GM12878 (cell line): ENCODE measurements around the gene ANO7. TPM values are rescaled to one million over a fixed set of nuclear protein-coding genes. Genes with fewer than 3 reads are reported as not detected.

Experiments used
- BACH1 ChIP-seq: fragments of 450-650 bp; IDR thresholded peaks from 2 replicates; pipeline ENCODE4 v1.6.1; 2017; ENCODE audit warnings: mild to moderate bottlenecking, borderline replicate concordance
- CBFB ChIP-seq: IDR thresholded peaks from 2 replicates; pipeline ENCODE4 v1.6.1; 2016; ENCODE audit warnings: antibody characterized with exemption, low read depth
- CHD1 ChIP-seq: IDR thresholded peaks from 2 replicates; pipeline ENCODE4 v1.6.1; 2012; ENCODE audit warnings: low read depth, low read length, improper control_type of control experiment
- CHD2 ChIP-seq: IDR thresholded peaks from 2 replicates; pipeline ENCODE4 v1.6.1; 2011; ENCODE audit warnings: low read depth, low read length, improper control_type of control experiment, borderline replicate concordance
- ESRRA ChIP-seq: IDR thresholded peaks from 2 replicates; pipeline ENCODE4 v1.6.1; 2012; ENCODE audit warnings: mild to moderate bottlenecking, low read length, improper control_type of control experiment
- ETV6 ChIP-seq, 2 experiments: fragments of 450-650 bp in 1 of 2; IDR thresholded peaks in 1 of 2; conservative IDR thresholded peaks in 1 of 2; 2 replicates each; pipeline ENCODE4 v1.6.1; 2014; ENCODE audit warnings: antibody characterized with exemption in 1 of 2, borderline replicate concordance in 1 of 2, low read depth in 1 of 2, mild to moderate bottlenecking in 1 of 2, moderate library complexity in 1 of 2
- FOS ChIP-seq: IDR thresholded peaks from 3 replicates; pipeline ENCODE4 v1.6.1; 2011; ENCODE audit warnings: borderline replicate concordance; ENCODE audit not compliant: insufficient read length; ENCODE audit errors: extremely low read depth
- HDAC2 ChIP-seq: fragments of 200-600 bp; sonication (generic); IDR thresholded peaks from 2 replicates; pipeline ENCODE4 v1.6.1; 2017
- KLF5 ChIP-seq: fragments of 450-650 bp; IDR thresholded peaks from 2 replicates; pipeline ENCODE4 v1.6.1; 2014; ENCODE audit warnings: mild to moderate bottlenecking; ENCODE audit not compliant: partially characterized antibody
- LARP7 ChIP-seq: fragments of 450-650 bp; IDR thresholded peaks from 2 replicates; pipeline ENCODE4 v1.6.1; 2017; ENCODE audit warnings: mild to moderate bottlenecking
- NR2C1 ChIP-seq: fragments of 450-650 bp; IDR thresholded peaks from 2 replicates; pipeline ENCODE4 v1.6.1; 2017; ENCODE audit warnings: antibody characterized with exemption, mild to moderate bottlenecking, moderate library complexity
- NR2F1 ChIP-seq: fragments of 450-650 bp; conservative IDR thresholded peaks from 2 replicates; pipeline ENCODE4 v1.6.1; 2017; ENCODE audit warnings: mild to moderate bottlenecking
- PAX5 ChIP-seq: IDR thresholded peaks from 2 replicates; pipeline ENCODE4 v1.6.1; 2011; ENCODE audit warnings: low read depth, low read length, borderline replicate concordance
- POLR2AphosphoS5 ChIP-seq: IDR thresholded peaks from 2 replicates; pipeline ENCODE4 v1.6.1; 2011; ENCODE audit warnings: mild to moderate bottlenecking, low read length, inconsistent platforms
- POU2F2 ChIP-seq: IDR thresholded peaks from 3 replicates; pipeline ENCODE4 v1.6.1; 2011; ENCODE audit warnings: low read depth, mild to moderate bottlenecking, low read length, borderline replicate concordance
- SMAD1 ChIP-seq: fragments of 450-650 bp; IDR thresholded peaks from 2 replicates; pipeline ENCODE4 v1.6.1; 2018; ENCODE audit warnings: mild to moderate bottlenecking, low read depth; ENCODE audit not compliant: partially characterized antibody
- SMC3 ChIP-seq: IDR thresholded peaks from 2 replicates; pipeline ENCODE4 v1.6.1; 2011; ENCODE audit warnings: low read length, improper control_type of control experiment, borderline replicate concordance
- STAT3 ChIP-seq: IDR thresholded peaks from 2 replicates; pipeline ENCODE4 v1.6.1; 2011; ENCODE audit warnings: low read depth, low read length, improper control_type of control experiment
- SUZ12 ChIP-seq: fragments of 200-600 bp; sonication (generic); IDR thresholded peaks from one replicate; pipeline ENCODE4 v1.6.1; 2018; ENCODE audit warnings: antibody characterized with exemption, mild to moderate bottlenecking; ENCODE audit not compliant: unreplicated experiment
- TCF12 ChIP-seq: IDR thresholded peaks from 2 replicates; pipeline ENCODE4 v1.6.1; 2011; ENCODE audit warnings: low read depth, mild to moderate bottlenecking, low read length
- ZBED1 ChIP-seq: IDR thresholded peaks from 2 replicates; pipeline ENCODE4 v1.6.1; 2016; ENCODE audit warnings: borderline replicate concordance
- polyA plus RNA-seq, 11 experiments: library from polyadenylated mRNA; depleted of rRNA in 4 of 11; unstranded in 6 of 11; stranded (reverse) in 5 of 11; fragments of >200 nt; fragmentation: Nextera tagmentation in 4 of 11; fragmentation: Illumina TruSeq in 1 of 11; extraction: Ambion mirVana in 4 of 11; extraction: Trizol in 1 of 11; gene quantifications; 1 replicate in 1 of 11; 2 replicates in 10 of 11; pipeline versions ENCODE4 v1.2.1 to v1.2.3, GENCODE V29; 2011 to 2016; ENCODE audit warnings: inconsistent platforms in 2 of 11, missing spikeins in 2 of 11, low read depth in 1 of 11
- total RNA-seq, 4 experiments: library from RNA; depleted of rRNA in 3 of 4; stranded (reverse); fragments of >200 nt in 3 of 4; fragmentation: Illumina TruSeq in 1 of 4; extraction: Trizol in 1 of 4; gene quantifications; 2 replicates each; pipeline versions ENCODE4 v1.2.1 to v1.2.3, GENCODE V29; 2013 to 2021
- TF ChIP-seq, protein P1 (sequence below): fragments of 450-650 bp; IDR thresholded peaks from 2 replicates; pipeline ENCODE4 v1.6.1; 2018; ENCODE audit warnings: borderline replicate concordance, mild to moderate bottlenecking; ENCODE audit not compliant: partially characterized antibody
- TF ChIP-seq, protein P2 (sequence below), 3 experiments: IDR thresholded peaks in 2 of 3; conservative IDR thresholded peaks in 1 of 3; 2 replicates each; pipeline ENCODE4 v1.5.1; 2011; ENCODE audit warnings: low read depth in 3 of 3, low read length in 3 of 3, mild to moderate bottlenecking in 3 of 3, control low read depth in 2 of 3, moderate library complexity in 2 of 3, inconsistent platforms in 1 of 3, mixed read lengths in 1 of 3; ENCODE audit not compliant: control insufficient read depth in 2 of 3, insufficient read depth in 1 of 3; ENCODE audit errors: extremely low read depth in 1 of 3
- TF ChIP-seq, protein P3 (sequence below): fragments of 450-650 bp; IDR thresholded peaks from 2 replicates; pipeline ENCODE4 v1.6.1; 2017; ENCODE audit warnings: mild to moderate bottlenecking, low read depth, inconsistent platforms; ENCODE audit not compliant: poor library complexity, severe bottlenecking

The ANO7 gene
- total and polyA plus RNA-seq, 10 of the 15 experiments (the other 5 are each of a cell fraction or from before 2014, with no cell fraction given): 0.08 to 1.4 (median 0.44) TPM

DNA sequence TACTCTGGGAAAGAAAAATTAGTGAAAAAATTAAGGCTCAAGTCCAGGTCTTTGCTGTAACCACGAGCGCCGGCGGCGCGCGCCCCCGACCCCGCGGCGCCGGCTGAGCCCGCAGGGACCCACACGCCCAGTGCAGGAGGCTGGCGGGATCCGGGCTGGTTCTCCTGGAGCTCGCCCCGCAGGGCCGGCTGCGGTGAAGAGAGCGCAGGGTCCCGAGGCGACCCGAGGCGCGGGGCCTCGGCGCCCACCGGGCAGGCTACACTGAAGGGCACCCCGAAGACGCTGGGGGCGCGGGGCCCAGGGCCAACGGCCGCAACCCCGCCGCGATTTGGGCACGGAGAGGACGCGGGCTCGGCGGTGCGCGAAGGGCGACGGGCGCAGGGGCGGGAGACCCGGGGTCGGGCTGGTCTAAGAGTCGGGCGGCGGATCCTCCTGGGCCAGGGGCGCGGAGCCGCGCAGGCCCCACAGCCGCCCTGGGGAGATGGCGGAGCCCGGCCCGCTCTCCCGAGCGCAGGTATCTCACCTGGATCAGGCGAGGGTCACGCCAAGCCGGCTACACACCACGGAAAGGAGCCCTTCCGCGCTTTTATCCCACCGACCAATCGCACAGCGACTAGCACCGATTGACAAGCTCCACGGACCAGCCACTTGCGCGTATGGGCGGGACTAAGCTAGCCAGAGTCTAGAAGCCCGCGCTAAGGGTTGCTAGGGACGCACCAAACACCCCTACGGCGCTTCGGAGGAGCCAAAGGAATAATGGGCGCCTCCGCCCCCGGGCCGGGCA, 39.4 kb upstream of the ANO7 start, which contains the start of gene PASK (continued):
- no peak for TF ChIP-seq STAT3
- no peak for TF ChIP-seq TCF12
- no peak for TF ChIP-seq SUZ12
- TF ChIP-seq NR2C1: no peak
- TF ChIP-seq FOS: peak; percentile 55
- no peak for TF ChIP-seq SMAD1
- TF ChIP-seq ESRRA: no peak
- peak; percentile 49; the same call in 1 of the 2 replicates for TF ChIP-seq NR2F1
- no peak for TF ChIP-seq ZBED1
- TF ChIP-seq, protein P1, sequence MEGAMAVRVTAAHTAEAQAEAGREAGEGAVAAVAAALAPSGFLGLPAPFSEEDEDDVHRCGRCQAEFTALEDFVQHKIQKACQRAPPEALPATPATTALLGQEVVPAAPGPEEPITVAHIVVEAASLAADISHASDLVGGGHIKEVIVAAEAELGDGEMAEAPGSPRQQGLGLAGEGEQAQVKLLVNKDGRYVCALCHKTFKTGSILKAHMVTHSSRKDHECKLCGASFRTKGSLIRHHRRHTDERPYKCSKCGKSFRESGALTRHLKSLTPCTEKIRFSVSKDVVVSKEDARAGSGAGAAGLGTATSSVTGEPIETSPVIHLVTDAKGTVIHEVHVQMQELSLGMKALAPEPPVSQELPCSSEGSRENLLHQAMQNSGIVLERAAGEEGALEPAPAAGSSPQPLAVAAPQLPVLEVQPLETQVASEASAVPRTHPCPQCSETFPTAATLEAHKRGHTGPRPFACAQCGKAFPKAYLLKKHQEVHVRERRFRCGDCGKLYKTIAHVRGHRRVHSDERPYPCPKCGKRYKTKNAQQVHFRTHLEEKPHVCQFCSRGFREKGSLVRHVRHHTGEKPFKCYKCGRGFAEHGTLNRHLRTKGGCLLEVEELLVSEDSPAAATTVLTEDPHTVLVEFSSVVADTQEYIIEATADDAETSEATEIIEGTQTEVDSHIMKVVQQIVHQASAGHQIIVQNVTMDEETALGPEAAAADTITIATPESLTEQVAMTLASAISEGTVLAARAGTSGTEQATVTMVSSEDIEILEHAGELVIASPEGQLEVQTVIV: no peak
- TF ChIP-seq, protein P2, sequence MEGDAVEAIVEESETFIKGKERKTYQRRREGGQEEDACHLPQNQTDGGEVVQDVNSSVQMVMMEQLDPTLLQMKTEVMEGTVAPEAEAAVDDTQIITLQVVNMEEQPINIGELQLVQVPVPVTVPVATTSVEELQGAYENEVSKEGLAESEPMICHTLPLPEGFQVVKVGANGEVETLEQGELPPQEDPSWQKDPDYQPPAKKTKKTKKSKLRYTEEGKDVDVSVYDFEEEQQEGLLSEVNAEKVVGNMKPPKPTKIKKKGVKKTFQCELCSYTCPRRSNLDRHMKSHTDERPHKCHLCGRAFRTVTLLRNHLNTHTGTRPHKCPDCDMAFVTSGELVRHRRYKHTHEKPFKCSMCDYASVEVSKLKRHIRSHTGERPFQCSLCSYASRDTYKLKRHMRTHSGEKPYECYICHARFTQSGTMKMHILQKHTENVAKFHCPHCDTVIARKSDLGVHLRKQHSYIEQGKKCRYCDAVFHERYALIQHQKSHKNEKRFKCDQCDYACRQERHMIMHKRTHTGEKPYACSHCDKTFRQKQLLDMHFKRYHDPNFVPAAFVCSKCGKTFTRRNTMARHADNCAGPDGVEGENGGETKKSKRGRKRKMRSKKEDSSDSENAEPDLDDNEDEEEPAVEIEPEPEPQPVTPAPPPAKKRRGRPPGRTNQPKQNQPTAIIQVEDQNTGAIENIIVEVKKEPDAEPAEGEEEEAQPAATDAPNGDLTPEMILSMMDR (IDR thresholded peaks at IDR 0.05 in 2 of 3, conservative IDR thresholded peaks at IDR 0.05 in 1 of 3; ENCODE audit: control insufficient read depth in 2 of 3, extremely low read depth in 1 of 3, insufficient read depth in 1 of 3, low read depth in 3 of 3, low read length in 3 of 3): no peak
- TF ChIP-seq LARP7: peak; percentile 59; the same call in 1 of the 2 replicates
- TF ChIP-seq CHD2: peak; percentile 89
- TF ChIP-seq CBFB: no peak
- no peak for TF ChIP-seq ETV6 (conservative IDR thresholded peaks at IDR 0.05 in 1 of 2, IDR thresholded peaks at IDR 0.05 in 1 of 2; ENCODE audit: borderline replicate concordance in 1 of 2, low read depth in 1 of 2)
- no peak for TF ChIP-seq BACH1
- TF ChIP-seq KLF5: no peak
- TF ChIP-seq PAX5: no peak
- TF ChIP-seq CHD1: no peak
- TF ChIP-seq POLR2AphosphoS5: no peak
- TF ChIP-seq, protein P3, sequence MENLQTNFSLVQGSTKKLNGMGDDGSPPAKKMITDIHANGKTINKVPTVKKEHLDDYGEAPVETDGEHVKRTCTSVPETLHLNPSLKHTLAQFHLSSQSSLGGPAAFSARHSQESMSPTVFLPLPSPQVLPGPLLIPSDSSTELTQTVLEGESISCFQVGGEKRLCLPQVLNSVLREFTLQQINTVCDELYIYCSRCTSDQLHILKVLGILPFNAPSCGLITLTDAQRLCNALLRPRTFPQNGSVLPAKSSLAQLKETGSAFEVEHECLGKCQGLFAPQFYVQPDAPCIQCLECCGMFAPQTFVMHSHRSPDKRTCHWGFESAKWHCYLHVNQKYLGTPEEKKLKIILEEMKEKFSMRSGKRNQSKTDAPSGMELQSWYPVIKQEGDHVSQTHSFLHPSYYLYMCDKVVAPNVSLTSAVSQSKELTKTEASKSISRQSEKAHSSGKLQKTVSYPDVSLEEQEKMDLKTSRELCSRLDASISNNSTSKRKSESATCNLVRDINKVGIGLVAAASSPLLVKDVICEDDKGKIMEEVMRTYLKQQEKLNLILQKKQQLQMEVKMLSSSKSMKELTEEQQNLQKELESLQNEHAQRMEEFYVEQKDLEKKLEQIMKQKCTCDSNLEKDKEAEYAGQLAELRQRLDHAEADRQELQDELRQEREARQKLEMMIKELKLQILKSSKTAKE: no peak
- TF ChIP-seq POU2F2: no peak; the same call in 2 of the 3 replicates
- no peak for TF ChIP-seq SMC3
- no peak for TF ChIP-seq HDAC2
